Mesenchymal stem cell (in vitro differentiated cells and primary cell): ENCODE measurements around the gene TXNDC9.
"Not testable (repeated sequence)": the region's sequence is repeated elsewhere in the genome, so short reads cannot be mapped to it uniquely, and the experiment has no call there.

Source experiments
- DNase-seq: peaks from one replicate; pipeline ENCODE4 v3.0.0-alpha.2; 2013
- H2AFZ ChIP-seq: one replicate; pipeline ENCODE4 v1.6.1; 2013; ENCODE audit warnings: low read depth, mild to moderate bottlenecking, control low read depth, inconsistent platforms, low read length, moderate library complexity
- H2AK5ac ChIP-seq: 2 replicates; pipeline ENCODE4 v1.6.1; 2013; ENCODE audit warnings: low read length, moderate library complexity, mild to moderate bottlenecking, inconsistent platforms; ENCODE audit not compliant: severe bottlenecking
- H2BK120ac ChIP-seq: one replicate; pipeline ENCODE4 v1.6.1; 2013; ENCODE audit warnings: low read depth, mild to moderate bottlenecking, inconsistent platforms, low read length, moderate library complexity
- H2BK12ac ChIP-seq, 2 experiments: one replicate each; pipeline ENCODE4 v1.6.1; 2013; ENCODE audit warnings: inconsistent platforms in 2 of 2, low read length in 2 of 2, mild to moderate bottlenecking in 2 of 2, moderate library complexity in 2 of 2, control low read depth in 1 of 2
- H2BK15ac ChIP-seq: one replicate; pipeline ENCODE4 v1.6.1; 2013; ENCODE audit warnings: mild to moderate bottlenecking, low read depth, inconsistent platforms; ENCODE audit not compliant: poor library complexity, severe bottlenecking
- H2BK5ac ChIP-seq: 2 replicates; pipeline ENCODE4 v1.6.1; 2013; ENCODE audit warnings: low read depth, mild to moderate bottlenecking, low read length, control low read depth, inconsistent platforms; ENCODE audit not compliant: poor library complexity, severe bottlenecking
- H3K14ac ChIP-seq, 2 experiments: one replicate each; pipeline ENCODE4 v1.6.1; 2013; ENCODE audit warnings: inconsistent platforms in 2 of 2, low read length in 2 of 2, control low read depth in 1 of 2, mild to moderate bottlenecking in 1 of 2, moderate library complexity in 1 of 2
- H3K18ac ChIP-seq, 2 experiments: one replicate each; pipeline ENCODE4 v1.6.1; 2013; ENCODE audit warnings: inconsistent platforms in 2 of 2, low read length in 2 of 2, control low read depth in 1 of 2, low read depth in 1 of 2, mild to moderate bottlenecking in 1 of 2
- H3K23ac ChIP-seq, 2 experiments: one replicate each; pipeline ENCODE4 v1.6.1; 2013; ENCODE audit warnings: inconsistent platforms in 2 of 2, low read length in 2 of 2, mild to moderate bottlenecking in 2 of 2, moderate library complexity in 2 of 2, control low read depth in 1 of 2
- H3K27ac ChIP-seq: 2 replicates; pipeline ENCODE4 v1.5.1; 2013; ENCODE audit warnings: mild to moderate bottlenecking, moderate library complexity, low read length, control low read depth, inconsistent platforms; ENCODE audit not compliant: poor library complexity, severe bottlenecking
- H3K27me3 ChIP-seq, 2 experiments: 2 replicates each; pipeline versions ENCODE4 v1.6.1 to v1.7.0; 2013; ENCODE audit warnings: low read length in 2 of 2, mild to moderate bottlenecking in 2 of 2, moderate library complexity in 2 of 2, control low read depth in 1 of 2, inconsistent platforms in 1 of 2; ENCODE audit not compliant: control insufficient read depth in 1 of 2, insufficient read depth in 1 of 2
- H3K36me3 ChIP-seq, 2 experiments: 2 replicates each; pipeline versions ENCODE4 v1.6.1 to v1.7.0; 2013; ENCODE audit warnings: low read length in 2 of 2, control low read depth in 1 of 2, inconsistent platforms in 1 of 2, low read depth in 1 of 2, mild to moderate bottlenecking in 1 of 2; ENCODE audit not compliant: insufficient read depth in 2 of 2, control insufficient read depth in 1 of 2
- H3K4ac ChIP-seq, 2 experiments: one replicate each; pipeline ENCODE4 v1.6.1; 2013; ENCODE audit warnings: inconsistent platforms in 2 of 2, low read length in 2 of 2, mild to moderate bottlenecking in 2 of 2, moderate library complexity in 2 of 2, control low read depth in 1 of 2, low read depth in 1 of 2
- H3K4me1 ChIP-seq: 2 replicates; pipeline ENCODE4 v1.6.1; 2013; ENCODE audit warnings: low read depth, low read length, control low read depth; ENCODE audit not compliant: control insufficient read depth, insufficient read depth
- H3K4me2 ChIP-seq: 2 replicates; pipeline ENCODE4 v1.6.1; 2013; ENCODE audit warnings: low read length, mild to moderate bottlenecking, inconsistent platforms; ENCODE audit not compliant: poor library complexity, severe bottlenecking
- H3K4me3 ChIP-seq, 2 experiments: 2 replicates each; pipeline versions ENCODE4 v1.5.1 to v1.7.0; 2013; ENCODE audit warnings: low read length in 2 of 2, mild to moderate bottlenecking in 2 of 2, control low read depth in 1 of 2, low read depth in 1 of 2; ENCODE audit not compliant: insufficient read depth in 1 of 2
- H3K79me1 ChIP-seq: replicated peaks from 2 replicates; pipeline ENCODE4 v1.6.1; 2013; ENCODE audit warnings: mild to moderate bottlenecking, control low read depth, low read length, inconsistent platforms; ENCODE audit not compliant: poor library complexity, severe bottlenecking
- H3K9ac ChIP-seq: 2 replicates; pipeline ENCODE4 v1.7.0; 2013; ENCODE audit warnings: mild to moderate bottlenecking, low read length, moderate library complexity
- H3K9me3 ChIP-seq: 2 replicates; pipeline ENCODE4 v1.7.0; 2013; ENCODE audit warnings: mild to moderate bottlenecking, low read length; ENCODE audit not compliant: control insufficient read depth
- H4K8ac ChIP-seq: one replicate; pipeline ENCODE4 v1.6.1; 2013; ENCODE audit warnings: inconsistent platforms, mild to moderate bottlenecking, low read length, moderate library complexity
- H4K91ac ChIP-seq: one replicate; pipeline ENCODE4 v1.6.1; 2013; ENCODE audit warnings: mild to moderate bottlenecking, low read length, inconsistent platforms
- WGBS: methylation state at CpG from one replicate; pipeline ENCODE4 v1.1.7; 2013; ENCODE audit warnings: mixed read lengths; 5-methylcytosine and 5-hydroxymethylcytosine counted together

Gene TXNDC9

DNA sequence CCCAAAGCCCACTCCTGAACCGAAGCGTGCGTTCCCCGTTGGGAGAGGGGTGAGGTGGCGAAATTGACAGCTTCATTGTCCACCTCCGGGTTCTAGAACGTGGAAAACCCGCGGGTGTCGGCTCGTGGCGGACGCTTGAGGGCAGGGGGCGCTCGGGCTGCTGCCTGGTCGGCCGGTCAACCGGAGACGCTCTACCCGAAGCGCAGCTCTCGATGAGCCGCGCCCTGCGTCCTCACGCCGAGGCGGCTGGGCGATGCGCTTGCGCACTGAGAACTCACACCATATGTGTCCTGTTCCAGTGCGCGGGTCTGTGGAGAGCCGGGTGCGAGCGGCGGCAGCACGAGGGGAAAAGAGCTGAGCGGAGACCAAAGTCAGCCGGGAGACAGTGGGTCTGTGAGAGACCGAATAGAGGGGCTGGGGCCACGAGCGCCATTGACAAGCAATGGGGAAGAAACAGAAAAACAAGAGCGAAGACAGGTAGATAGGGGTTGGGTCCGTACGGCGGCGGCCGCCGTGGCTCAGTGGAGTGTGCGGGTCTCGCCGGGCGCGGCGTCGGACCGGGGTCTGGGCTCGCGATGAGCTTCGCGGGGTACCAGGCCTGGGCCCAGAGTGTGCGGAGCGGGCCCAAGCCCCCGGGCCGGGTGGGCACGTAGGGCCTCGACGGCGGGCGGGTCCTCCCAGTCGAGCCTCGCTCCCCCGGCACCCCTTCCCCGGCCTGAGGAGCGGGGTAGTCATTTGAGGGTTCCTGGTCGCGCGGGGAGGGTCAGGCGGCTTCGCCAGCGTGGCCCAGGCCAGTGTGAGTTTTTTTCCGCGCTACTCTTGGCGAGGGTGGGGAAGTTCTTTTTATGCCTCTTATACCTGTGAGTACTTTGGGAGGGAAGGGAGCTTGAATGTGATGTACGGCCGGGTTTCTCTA is 1.2 kb upstream of the TXNDC9 start, which contains the start of gene EIF5B:
EIF5B (plus strand) TSS at position 277 of the 916 bp plus-strand sequence; CDS start at position 443, 166 bp downstream.
- H2AFZ ChIP-seq: peak within 1 kb of the TSS; percentile 10
- H2BK5ac ChIP-seq: peak within 1 kb of the TSS; percentile 79
- peak within 1 kb of the TSS; percentile 96 for H3K9ac ChIP-seq
- H2BK15ac ChIP-seq: peak within 1 kb of the TSS; percentile 80
- H3K36me3 ChIP-seq: peaks cover 0 to 11% of the 10 kb centered on the region in 2 experiments
- H3K4me1 ChIP-seq: peaks cover 9% of the 10 kb centered on the region
- H3K18ac ChIP-seq: peak within 1 kb of the TSS; percentile 78 to 83
- no peaks in the 10 kb centered on the region for H3K79me1 ChIP-seq
- peak within 1 kb of the TSS; percentile 25 to 47 for H3K4ac ChIP-seq
- no peak within 1 kb of the TSS for H2AK5ac ChIP-seq
- peak within 1 kb of the TSS in 1 of 2 experiments; percentile 23 for H3K23ac ChIP-seq
- H3K27me3 ChIP-seq: no peaks in the 10 kb centered on the region
- whole genome bisulfite sequencing: under 1% methylated on average over 87 of the region's 87 CpGs
- peak; percentile 96 for DNase-seq
- peak within 1 kb of the TSS; percentile 91 for H3K4me2 ChIP-seq
- H3K9me3 ChIP-seq: no peaks in the 10 kb centered on the region
- H4K91ac ChIP-seq: no peak within 1 kb of the TSS
- no peak within 1 kb of the TSS for H2BK12ac ChIP-seq
- peak within 1 kb of the TSS; percentile 42 for H4K8ac ChIP-seq
- H3K14ac ChIP-seq: peak within 1 kb of the TSS; percentile 35 to 86
- H2BK120ac ChIP-seq: peak within 1 kb of the TSS; percentile 52
- H3K27ac ChIP-seq: peak within 1 kb of the TSS; percentile 89
- H3K4me3 ChIP-seq: peak within 1 kb of the TSS; percentile 91 to 99

DNA sequence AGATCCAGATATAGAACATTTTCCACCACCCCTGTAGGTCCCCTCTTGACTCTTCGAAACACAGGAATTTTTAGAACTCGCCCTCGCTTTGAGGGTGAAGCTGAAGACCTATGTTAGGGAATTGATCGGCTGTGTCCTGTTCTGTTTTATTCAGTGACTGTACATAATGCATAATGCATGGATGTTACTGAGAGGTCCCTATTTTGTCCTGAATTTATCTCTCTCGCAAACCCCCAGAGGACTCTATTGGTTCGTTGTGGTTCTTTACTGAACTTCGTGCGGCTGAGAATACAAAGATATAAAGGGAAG is 625 bp upstream of the TXNDC9 start:
- no peaks in the 10 kb centered on the region for H3K9me3 ChIP-seq
- H3K18ac ChIP-seq: peak overlapping the region in 1 of 2 experiments; percentile 28
- H2BK15ac ChIP-seq: no peak overlapping the region
- no peak overlapping the region for H3K23ac ChIP-seq
- H3K79me1 ChIP-seq: peaks cover 2% of the 10 kb centered on the region
- H3K4me2 ChIP-seq: peak overlapping the region; percentile 75
- H2AFZ ChIP-seq: no peak overlapping the region
- DNase-seq: no peak
- no peak overlapping the region for H4K91ac ChIP-seq
- no peak overlapping the region for H2BK12ac ChIP-seq
- H3K9ac ChIP-seq: peak overlapping the region; percentile 95
- H3K4me3 ChIP-seq: peak overlapping the region; percentile 52 to 99
- H3K4me1 ChIP-seq: peaks cover 9% of the 10 kb centered on the region
- no peak overlapping the region for H2BK120ac ChIP-seq
- H3K4ac ChIP-seq: no peak overlapping the region
- no peak overlapping the region for H2AK5ac ChIP-seq
- no peaks in the 10 kb centered on the region for H3K27me3 ChIP-seq
- peaks cover 5 to 17% of the 10 kb centered on the region in 2 experiments for H3K36me3 ChIP-seq
- WGBS: 6% methylated on average over 8 of the region's 8 CpGs
- H2BK5ac ChIP-seq: peak overlapping the region; percentile 79
- H3K14ac ChIP-seq: no peak overlapping the region
- H3K27ac ChIP-seq: peak overlapping the region; percentile 89
- H4K8ac ChIP-seq: no peak overlapping the region

DNA sequence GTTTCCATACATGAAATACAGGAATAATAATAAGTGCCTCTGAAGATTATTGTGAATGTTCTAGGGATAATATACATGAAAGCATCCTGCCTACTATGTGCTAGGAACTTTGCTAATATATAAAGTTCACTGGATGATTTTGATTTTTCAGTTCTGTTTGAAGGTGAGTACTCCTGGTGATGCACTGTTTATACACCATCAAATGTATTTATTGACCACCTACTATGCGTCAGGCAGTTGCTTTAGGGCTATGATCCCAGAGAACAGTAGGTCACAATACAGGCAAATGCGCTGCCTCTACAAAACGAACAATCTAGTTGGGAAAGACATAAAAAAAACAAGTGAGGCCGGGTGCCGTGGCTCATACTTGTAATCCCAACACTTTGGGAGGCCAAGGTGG is 10.7 kb downstream of the TXNDC9 start:
- no peak for DNase-seq
- Histone ChIP-seq H2AK5ac (no peak overlapping the region), H2BK120ac (no peak overlapping the region), H3K36me3 (peaks cover 39 to 87% of the 10 kb centered on the region in 2 experiments), H3K23ac (no peak overlapping the region), H3K4me2 (no peak overlapping the region), H3K4ac (no peak overlapping the region), H4K8ac (no peak overlapping the region), H2BK12ac (no peak overlapping the region), H4K91ac (no peak overlapping the region), H3K27me3 (no peaks in the 10 kb centered on the region), H3K14ac (no peak overlapping the region), H2AFZ (no peak overlapping the region), H3K27ac (no peak overlapping the region), H2BK5ac (no peak overlapping the region), H3K4me1 (peaks cover 2% of the 10 kb centered on the region), H3K4me3 (no peak overlapping the region), H3K18ac (no peak overlapping the region), H3K9me3 (no peaks in the 10 kb centered on the region), H3K79me1 (peaks cover 22% of the 10 kb centered on the region), H2BK15ac (no peak overlapping the region), H3K9ac (no peak overlapping the region)
- 98% methylated on average over 5 of the region's 5 CpGs for WGBS

DNA sequence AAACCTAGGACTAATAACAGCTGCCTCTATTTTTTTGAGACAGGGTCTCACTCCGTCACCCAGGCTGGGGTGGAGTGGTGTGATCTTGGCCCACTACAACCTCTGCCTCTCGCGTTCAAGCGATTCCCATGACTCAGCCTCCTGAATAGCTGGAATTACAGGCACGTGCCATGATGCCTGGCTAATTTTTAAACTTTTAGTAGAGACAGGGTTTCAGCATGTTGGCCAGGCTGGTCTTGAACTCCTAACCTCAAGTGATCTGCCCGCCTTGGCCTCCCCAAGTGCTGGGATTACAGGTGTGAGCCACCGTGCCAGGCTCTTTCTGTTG is 18.3 kb downstream of the TXNDC9 start:
- H2BK5ac ChIP-seq, H3K4me3 ChIP-seq: not testable (repeated sequence)

More for the DNA sequence above, 18.3 kb downstream of the TXNDC9 start:
- not testable (repeated sequence) for H2AFZ ChIP-seq, H4K8ac ChIP-seq, H2BK15ac ChIP-seq, H2BK120ac ChIP-seq, H3K14ac ChIP-seq, H4K91ac ChIP-seq, H3K9me3 ChIP-seq, DNase-seq, H3K27ac ChIP-seq, H3K4ac ChIP-seq, H3K4me1 ChIP-seq, H3K18ac ChIP-seq, H3K23ac ChIP-seq, H2AK5ac ChIP-seq, H3K9ac ChIP-seq, H3K27me3 ChIP-seq, H3K4me2 ChIP-seq, H2BK12ac ChIP-seq
- 98% methylated on average over 7 of the region's 7 CpGs for WGBS
- H3K79me1 ChIP-seq: peaks cover 14% of the 10 kb centered on the region
- H3K36me3 ChIP-seq: peaks cover 19 to 58% of the 10 kb centered on the region in 2 experiments
